DND-41 (cell line): ENCODE results near the gene SIGLEC7.

Experiments used
- ATAC-seq: fragments of 200-7000 bp; cut with Tn5 transposase; 3 replicates; pipeline ENCODE4 v1.9.1; 2021; ENCODE audit warnings: low read depth; ENCODE audit not compliant: insufficient read depth
- DNase-seq: peaks from one replicate; pipeline ENCODE4 v3.0.0-alpha.2; 2020
- H2AFZ ChIP-seq: 2 replicates; pipeline ENCODE4 v1.6.0; 2012; ENCODE audit warnings: low read depth, low read length
- H3K27ac ChIP-seq: 2 replicates; pipeline ENCODE4 v1.5.1; 2012; ENCODE audit warnings: low read length, inconsistent platforms
- H3K27me3 ChIP-seq: fragments of 200-600 bp; sonication (generic); 2 replicates; pipeline ENCODE4 v1.6.0; 2012; ENCODE audit warnings: low read length, mild to moderate bottlenecking, inconsistent platforms; ENCODE audit not compliant: insufficient read depth, poor library complexity
- H3K36me3 ChIP-seq: 2 replicates; pipeline ENCODE4 v1.5.1; 2012; ENCODE audit warnings: low read length, inconsistent platforms; ENCODE audit not compliant: insufficient read depth
- H3K4me1 ChIP-seq: 2 replicates; pipeline ENCODE4 v1.5.1; 2012; ENCODE audit warnings: mild to moderate bottlenecking, low read length; ENCODE audit not compliant: insufficient read depth
- H3K4me2 ChIP-seq: 2 replicates; pipeline ENCODE4 v1.6.0; 2012; ENCODE audit warnings: mild to moderate bottlenecking, moderate library complexity, low read length, inconsistent platforms; ENCODE audit not compliant: insufficient read depth
- H3K4me3 ChIP-seq, 2 experiments: fragments of 200-600 bp in 1 of 2; shearing (Covaris generic) in 1 of 2; 2 replicates each; pipeline ENCODE4 v1.5.1; 2012 to 2016; ENCODE audit warnings: inconsistent platforms in 2 of 2, low read length in 2 of 2, mild to moderate bottlenecking in 2 of 2, low read depth in 1 of 2, moderate library complexity in 1 of 2
- H3K79me2 ChIP-seq: 2 replicates; pipeline ENCODE4 v1.6.0; 2012; ENCODE audit warnings: low read length, inconsistent platforms; ENCODE audit not compliant: insufficient read depth
- H3K9ac ChIP-seq: 2 replicates; pipeline ENCODE4 v1.6.0; 2012; ENCODE audit warnings: low read depth, mild to moderate bottlenecking, inconsistent platforms, low read length, moderate library complexity
- H3K9me3 ChIP-seq: 2 replicates; pipeline ENCODE4 v1.5.1; 2012; ENCODE audit warnings: low read length, moderate library complexity, mild to moderate bottlenecking, inconsistent platforms; ENCODE audit not compliant: insufficient read depth, severe bottlenecking
- H4K20me1 ChIP-seq: 2 replicates; pipeline ENCODE4 v1.6.0; 2012; ENCODE audit warnings: low read length; ENCODE audit not compliant: insufficient read depth
- EZH2 ChIP-seq: IDR thresholded peaks from 3 replicates; pipeline ENCODE4 v1.6.1; 2012; ENCODE audit warnings: borderline replicate concordance, low read depth, mild to moderate bottlenecking, moderate library complexity, low read length, inconsistent platforms; ENCODE audit not compliant: severe bottlenecking
- TF ChIP-seq, protein P1 (sequence below): IDR thresholded peaks from 2 replicates; pipeline ENCODE4 v1.5.1; 2012; ENCODE audit warnings: borderline replicate concordance, low read length, moderate library complexity, mild to moderate bottlenecking; ENCODE audit not compliant: poor library complexity, severe bottlenecking; ENCODE audit errors: extremely low read depth

SIGLEC7 gene

GRCh38 chr19:51201712-51202111, 59.6 kb downstream of the SIGLEC7 start:
- H3K79me2 ChIP-seq, result no peaks in the 10 kb centered on the region
- H4K20me1 ChIP-seq, result no peaks in the 10 kb centered on the region
- H3K27me3 ChIP-seq, result peaks cover 4% of the 10 kb centered on the region
- no peak overlapping the region for H3K9ac ChIP-seq
- ATAC-seq (no peak), DNase-seq (no peak)
- H3K4me3 ChIP-seq, result no peak overlapping the region
- no peak overlapping the region for H2AFZ ChIP-seq
- H3K4me1 ChIP-seq, result no peaks in the 10 kb centered on the region
- no peaks in the 10 kb centered on the region for H3K36me3 ChIP-seq
- no peak for TF ChIP-seq EZH2
- TF ChIP-seq, protein P1, sequence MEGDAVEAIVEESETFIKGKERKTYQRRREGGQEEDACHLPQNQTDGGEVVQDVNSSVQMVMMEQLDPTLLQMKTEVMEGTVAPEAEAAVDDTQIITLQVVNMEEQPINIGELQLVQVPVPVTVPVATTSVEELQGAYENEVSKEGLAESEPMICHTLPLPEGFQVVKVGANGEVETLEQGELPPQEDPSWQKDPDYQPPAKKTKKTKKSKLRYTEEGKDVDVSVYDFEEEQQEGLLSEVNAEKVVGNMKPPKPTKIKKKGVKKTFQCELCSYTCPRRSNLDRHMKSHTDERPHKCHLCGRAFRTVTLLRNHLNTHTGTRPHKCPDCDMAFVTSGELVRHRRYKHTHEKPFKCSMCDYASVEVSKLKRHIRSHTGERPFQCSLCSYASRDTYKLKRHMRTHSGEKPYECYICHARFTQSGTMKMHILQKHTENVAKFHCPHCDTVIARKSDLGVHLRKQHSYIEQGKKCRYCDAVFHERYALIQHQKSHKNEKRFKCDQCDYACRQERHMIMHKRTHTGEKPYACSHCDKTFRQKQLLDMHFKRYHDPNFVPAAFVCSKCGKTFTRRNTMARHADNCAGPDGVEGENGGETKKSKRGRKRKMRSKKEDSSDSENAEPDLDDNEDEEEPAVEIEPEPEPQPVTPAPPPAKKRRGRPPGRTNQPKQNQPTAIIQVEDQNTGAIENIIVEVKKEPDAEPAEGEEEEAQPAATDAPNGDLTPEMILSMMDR, result no peak
- no peak overlapping the region for H3K4me2 ChIP-seq
- no peak overlapping the region for H3K27ac ChIP-seq
- H3K9me3 ChIP-seq, result no peaks in the 10 kb centered on the region
